HG03095 (cell line): ENCODE measurements around the gene IL12RB1.

Source experiments
- ATAC-seq: cut with Tn5 transposase; IDR thresholded peaks from one replicate; pipeline ENCODE4 v1.9.1; 2021; ENCODE audit warnings: moderate library complexity; ENCODE audit not compliant: unreplicated experiment

IL12RB1 gene

DNA sequence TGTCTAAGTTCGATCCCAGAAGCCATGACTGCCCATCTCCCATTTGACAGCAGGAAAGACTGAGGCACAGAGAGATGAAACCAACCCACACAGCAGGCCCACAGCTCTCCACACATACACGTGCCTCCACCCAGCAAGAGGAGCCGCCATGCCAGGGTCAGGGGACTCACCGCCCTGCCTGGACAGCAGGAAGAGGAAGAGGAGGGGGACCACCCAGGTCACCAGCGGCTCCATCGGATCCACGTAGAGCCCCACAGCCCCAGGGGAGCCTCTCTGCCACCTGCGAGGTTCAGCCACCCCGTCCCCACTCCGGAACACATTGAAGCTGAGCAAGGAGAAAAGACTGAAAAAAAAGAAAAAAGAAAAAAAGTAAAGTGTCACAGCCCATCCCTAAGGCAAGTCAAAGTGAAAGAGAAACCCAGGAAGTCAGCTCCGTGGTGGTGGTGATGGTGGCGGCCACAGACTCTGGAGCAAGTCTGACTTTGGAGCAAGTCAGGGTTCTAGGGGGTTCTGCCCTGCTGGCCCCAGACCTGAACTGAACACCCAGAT, at the start of gene IL12RB1:
IL12RB1 (minus strand) TSS at position 345 of the 549 bp plus-strand sequence; CDS start at position 234, 111 bp downstream.
- ATAC-seq, result no peak

DNA sequence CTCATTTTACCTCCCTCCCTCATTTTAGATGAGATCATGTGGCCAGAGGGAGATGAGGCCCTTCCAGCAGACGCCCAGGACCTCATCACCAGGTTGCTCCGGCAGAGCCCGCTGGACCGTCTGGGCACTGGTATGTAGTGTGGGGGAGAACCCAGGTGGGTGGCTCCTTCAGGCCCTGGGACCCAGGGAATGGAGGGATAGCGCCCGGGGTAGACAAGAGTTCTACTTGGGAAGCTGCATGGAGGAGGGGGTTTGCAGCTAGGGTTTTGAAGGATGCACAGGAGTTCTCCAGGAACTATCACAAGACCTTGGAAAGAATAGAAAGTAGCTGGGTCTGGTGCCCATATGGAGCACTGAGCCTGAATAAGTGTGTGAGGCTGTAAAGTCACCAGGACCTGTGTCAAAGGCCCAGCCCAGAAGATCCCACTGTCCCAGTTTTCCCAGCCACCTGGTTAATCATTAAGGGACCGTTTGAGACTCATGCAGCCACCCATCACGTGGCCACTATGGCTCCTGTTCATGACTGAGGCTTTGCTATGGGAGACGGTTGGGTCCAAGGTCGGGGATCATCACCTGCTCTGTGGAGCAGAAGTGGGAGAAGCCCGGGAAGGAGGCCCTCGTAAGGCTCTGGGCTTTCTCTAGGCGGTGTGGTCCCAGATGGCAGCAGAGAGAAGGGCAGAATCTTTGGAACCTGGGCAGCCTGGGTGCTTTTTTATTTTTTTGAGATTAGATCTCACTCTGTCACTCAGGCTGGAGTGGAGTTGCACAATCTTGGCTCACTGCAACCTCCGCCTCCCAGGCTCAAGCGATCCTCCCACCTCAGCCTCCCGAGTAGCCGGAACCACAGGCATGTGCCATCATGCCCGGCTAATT, 49.2 kb upstream of the IL12RB1 start:
- ATAC-seq, result no peak

DNA sequence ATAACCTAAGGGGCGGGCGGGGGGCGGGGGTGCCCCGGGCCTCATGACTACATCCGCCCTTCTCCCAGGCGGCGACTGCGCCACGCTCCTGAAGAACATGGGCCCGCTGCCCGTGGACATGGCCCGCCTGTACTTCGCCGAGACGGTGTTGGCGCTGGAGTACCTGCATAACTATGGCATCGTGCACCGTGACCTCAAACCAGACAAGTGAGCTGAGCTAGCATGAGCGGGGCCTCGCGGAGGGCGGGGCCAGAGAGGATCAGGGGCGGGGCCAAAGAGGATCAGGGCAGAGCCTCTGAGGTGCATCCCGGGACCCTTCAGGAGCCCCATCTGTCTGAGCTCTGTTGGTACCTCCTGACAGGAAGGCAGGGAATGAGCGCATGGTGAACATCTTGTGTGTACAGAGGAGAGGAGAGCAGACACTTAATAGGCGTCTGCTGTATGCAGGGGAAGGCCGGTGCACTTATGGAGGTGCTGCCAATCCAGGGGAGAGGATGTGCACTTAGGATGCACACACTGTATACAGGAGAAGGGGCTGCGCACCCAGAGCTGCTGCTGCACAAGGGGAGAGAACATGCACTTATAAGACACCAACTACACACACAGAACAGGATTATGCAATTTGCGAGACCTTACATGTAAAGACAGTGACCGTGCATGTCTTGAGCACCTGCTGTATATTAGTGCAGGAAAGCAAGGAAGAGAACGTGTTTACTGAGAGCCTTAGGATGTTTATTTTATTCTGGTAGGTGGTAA, 45.3 kb upstream of the IL12RB1 start:
- no peak for ATAC-seq

DNA sequence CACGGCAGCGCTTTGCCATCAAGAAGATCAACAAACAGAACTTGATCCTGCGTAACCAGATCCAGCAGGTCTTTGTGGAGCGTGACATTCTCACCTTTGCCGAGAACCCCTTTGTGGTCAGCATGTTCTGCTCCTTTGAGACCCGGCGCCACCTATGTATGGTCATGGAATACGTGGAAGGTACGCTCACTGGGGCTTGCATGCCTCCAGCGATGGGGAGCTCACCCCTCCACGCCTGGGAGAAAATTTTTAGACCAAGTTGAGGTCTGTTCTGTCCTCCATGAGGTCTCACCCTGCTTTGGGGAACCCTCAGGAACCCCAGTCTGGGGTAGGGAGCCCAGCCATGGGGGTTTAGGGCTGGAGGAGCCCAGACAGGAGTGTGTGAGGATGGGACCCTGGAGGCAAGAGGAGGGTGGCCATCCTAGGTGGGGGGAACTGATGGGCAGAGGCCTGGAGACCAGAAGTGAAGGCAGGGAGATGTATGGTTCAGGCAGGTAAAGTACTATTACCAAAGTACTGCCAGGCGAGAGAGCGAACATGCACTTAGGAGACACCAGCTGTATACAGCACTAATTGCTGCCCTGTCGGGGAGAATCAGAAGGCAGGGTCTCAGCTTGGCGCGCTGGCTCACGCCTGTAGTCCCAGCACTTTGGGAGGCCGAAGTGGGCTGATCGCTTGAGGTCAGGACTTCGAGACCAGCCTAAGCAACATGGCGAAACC, 43.9 kb upstream of the IL12RB1 start:
- ATAC-seq, result no peak

DNA sequence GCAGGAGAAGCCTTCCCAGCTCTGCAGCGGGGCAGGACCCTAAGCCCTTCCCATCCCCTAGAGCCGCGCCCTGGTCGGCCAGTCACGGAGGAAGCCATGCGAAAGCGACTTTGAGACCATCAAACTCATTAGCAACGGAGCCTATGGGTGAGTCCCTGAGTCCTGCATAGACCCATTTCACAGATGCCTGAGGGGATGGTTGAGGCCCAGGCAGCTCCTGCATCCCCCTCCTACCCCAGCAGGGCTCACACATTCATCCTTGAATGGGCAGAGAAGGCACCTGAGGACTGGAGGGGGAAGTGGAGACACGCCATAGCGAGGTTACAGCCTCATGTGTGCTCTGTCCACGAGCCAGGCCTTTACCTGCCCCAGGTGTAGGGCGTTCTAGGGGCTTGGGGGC, 42.1 kb upstream of the IL12RB1 start:
- no peak for ATAC-seq

DNA sequence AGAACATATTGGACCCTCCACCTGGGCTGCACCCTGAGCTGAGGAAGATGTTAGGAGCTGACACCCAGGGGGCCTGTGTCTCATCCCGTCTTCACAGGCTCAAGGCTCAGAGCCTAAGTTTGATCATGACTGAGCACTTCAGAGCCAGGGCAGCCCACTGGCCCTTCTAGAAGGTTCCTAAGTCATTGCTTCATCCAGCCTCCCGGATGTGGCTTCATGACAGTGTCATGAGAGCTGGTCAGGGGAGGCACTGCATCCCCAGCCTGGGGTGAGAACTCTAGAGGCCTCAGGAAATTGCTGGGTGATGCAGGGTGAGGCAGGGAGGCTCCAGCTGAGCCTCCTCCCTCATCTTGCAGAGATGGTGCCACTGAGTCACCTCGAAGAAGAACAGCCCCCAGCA, 41.3 kb upstream of the IL12RB1 start:
- ATAC-seq, result no peak

DNA sequence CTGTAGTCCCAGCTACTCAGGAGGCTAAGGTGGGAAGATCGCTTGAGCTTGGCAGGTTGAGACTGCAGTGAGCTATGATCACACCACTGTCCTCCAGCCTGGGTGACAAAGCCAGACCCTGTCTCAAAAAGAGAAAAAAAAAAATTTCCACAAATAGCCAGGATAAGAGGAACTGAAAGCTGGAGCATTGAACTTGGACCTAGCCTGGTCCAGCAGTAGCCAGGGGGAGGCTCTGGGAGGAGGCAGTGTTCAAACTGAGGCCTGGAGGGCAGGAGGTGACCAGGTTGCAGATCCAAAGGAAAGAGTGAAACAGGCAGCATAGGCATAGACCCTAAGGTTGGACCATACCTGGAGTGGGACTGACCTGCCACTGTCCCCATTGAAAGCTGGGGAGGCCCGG, 39.4 kb upstream of the IL12RB1 start:
- ATAC-seq, result no peak

DNA sequence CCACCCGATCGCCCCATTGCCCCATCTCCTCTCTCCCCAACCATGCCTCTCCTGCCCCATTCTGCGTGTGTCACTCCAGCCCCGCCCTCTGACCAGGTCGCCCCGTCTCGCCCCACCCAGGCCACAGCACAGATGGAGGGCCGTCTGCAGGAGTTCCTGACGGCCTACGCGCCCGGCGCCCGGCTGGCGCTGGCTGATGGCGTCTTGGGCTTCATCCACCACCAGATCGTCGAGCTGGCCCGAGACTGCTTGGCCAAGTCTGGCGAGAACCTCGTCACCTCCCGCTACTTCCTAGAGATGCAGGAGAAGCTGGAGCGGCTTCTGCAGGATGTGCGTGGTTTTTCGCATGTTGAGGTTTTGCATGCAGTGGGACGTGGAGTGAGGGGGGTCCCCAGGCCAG, 37.1 kb upstream of the IL12RB1 start:
- no peak for ATAC-seq

DNA sequence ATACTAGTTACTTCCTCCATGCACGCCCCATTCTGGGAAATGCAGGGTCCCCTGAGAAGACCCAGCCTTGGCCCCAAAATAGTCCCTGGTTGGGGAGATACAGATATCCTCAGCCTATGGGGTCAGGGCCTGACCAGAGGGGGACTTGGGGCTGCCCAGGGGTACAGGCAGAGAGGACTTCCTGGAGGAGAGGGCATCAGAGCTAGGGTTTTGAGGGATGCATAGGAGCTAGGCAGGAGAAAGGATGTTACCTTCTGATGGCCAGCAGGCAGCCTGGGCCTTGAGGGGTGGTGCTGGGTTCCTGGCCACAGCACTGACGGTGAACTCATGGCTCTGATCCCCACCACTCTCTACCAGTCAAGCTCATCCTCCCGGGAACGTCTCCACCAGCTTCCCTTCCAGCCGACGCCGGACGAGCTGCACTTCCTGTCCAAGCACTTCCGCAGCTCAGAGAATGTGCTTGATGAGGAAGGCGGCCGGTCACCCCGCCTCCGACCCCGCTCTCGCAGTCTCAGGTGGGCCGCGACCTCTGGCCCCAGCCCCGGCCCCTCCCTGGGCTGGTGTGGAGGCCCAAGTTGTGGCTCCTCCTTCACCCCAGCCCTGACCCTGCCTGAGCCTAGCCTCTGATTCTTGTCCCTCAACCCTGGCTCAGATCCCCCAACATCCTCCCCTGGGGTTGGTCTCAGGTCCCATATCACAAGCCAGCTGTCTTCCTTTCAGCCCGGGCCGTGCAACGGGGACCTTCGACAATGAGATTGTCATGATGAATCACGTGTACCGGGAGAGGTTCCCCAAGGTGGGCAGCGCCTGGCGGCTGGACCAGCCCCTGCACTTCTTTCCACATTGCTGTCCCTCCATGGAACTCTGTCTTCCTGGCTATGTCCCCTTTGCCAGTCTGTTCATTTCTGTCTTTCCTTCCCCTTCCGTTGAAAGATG, 36.4 kb upstream of the IL12RB1 start:
- ATAC-seq, result no peak

DNA sequence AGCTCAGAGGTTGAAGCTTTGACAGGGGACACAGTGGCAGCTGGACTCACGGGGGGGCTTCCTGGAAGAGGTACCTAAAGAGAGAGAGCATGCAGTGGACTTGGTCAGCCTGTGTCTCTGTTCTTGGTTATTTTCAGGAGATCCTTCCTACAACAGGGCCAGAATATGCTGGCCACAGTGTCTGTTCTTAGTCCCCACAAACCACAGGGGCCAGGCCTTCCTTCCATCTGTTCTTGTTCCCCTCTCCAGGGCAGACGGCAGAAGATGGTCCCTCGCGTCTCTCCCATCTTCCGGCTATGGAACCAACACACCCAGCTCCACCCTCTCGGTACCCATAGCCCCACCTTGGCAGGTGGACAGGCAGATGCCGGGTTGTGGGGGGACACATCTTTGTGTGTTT, 35.7 kb upstream of the IL12RB1 start:
- no peak for ATAC-seq

DNA sequence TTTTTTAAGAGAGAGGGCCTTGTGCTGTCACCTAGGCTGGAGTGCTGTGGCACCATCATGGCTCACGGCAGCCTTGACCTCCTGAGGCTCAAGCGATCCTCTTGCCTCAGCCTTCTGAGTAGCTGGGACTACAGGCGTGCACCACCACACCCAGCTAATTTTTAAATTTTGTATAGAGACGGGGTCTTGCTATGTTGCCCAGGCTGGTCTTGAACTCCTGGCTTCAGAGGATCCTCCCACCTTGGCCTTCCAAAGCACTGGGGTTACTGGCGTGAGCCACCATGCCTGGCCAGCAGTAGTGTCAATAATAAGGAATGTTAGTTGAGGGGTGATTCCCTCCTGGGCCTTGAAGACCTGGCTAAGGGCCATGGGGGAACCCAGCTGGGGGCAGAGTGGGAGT, 34.4 kb upstream of the IL12RB1 start:
- no peak for ATAC-seq

DNA sequence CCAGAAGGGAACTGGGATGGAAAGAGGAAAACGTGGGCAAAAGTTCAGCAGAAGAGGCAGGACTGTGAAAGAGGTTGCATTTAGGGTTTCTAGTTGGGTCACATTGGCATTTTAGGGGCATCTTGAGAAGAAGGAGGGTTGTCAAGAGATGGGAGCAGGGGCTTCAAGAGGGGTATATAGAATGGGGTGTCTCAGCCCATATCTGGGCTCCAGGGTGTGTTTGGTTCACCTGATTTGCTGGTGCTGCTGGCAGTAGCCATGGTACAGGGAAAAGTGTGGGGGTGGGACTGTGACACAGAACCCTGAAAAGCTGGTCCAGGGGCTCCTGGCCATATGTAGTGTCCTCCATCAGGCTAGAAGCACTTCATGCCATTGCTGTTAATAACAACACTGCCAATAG, 33.4 kb upstream of the IL12RB1 start:
- no peak for ATAC-seq

DNA sequence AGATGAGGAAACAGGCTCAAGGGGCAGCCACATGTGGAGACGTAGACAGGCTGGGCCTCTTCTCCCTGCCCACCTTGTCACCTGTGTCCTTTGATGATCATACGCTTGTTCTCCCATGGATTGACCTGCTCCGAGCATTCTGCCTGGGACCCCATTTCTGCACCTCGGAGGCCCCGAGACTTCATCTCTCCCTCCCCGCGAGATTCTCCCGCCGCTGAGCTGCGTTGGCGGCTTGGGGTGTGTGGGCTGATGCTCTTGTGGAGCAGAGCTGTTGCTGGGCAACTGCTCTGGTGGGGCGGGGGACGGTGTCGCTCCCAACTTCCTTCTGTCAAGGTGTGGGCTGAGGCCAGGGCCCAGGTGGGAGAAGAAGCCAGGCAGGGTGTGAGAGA, 33.0 kb upstream of the IL12RB1 start:
- no peak for ATAC-seq

DNA sequence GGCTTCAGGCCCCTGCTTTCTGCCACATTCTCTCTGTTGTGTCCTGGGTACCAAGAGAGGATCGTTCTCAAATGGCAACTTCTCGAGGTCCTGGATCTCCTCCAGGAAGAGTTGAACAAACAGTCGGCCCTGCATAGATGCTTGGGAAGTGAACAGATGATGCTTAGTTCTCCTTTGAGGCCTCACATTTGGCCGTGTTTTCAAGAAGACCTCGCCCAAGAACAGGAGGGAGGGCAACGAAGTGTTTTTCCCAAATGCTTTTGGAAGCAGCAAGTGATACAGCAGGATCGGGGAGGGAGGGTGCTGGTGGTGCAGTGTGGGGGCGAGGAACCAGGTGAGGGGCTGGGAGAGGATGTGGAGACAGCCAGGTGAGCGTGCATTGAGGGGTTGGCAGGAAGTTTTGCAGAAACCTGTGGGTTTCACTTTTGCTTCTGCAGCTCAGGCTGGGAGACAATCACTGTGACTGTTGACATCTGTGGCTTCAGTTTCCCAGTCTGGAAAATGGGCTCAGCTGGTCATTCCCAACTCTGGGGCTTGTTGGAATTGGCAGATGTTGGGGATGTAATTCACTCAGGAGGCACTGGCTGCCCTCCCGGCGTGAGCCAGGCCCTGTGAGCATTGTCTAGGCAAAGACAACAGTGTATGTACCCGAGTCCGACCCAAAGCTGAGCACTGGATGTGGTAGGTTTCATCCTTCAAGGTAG, 32.4 kb upstream of the IL12RB1 start:
- ATAC-seq, result no peak

DNA sequence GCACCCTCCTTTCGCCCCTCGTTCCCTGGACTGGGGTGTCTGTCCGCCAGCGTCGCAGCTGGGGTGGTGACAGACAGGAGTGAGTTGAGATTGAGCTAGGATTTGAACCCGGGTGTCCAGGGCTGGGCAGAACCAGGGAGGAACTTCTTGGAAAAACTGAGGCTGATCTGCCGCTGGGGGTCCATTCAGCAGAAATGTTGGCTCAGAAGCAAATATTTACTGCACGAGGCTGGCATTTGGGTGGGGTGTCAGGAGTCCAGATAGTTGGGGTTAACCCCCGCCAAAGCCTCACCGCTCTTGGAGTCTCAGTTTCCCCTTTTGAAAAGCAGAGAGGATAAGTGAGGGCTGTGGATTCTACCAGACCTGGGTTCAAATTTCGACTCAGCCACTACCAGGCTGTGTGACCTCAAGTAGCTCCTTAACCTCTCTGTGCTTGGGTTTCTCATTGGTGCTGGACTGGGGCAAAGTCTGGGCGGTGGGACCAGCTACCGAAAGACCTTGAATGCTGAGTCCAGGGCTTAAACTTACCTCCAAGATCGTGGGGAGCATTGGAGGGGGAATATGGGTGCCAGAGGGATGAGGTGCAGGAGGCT, 31.8 kb upstream of the IL12RB1 start:
- ATAC-seq, result no peak

DNA sequence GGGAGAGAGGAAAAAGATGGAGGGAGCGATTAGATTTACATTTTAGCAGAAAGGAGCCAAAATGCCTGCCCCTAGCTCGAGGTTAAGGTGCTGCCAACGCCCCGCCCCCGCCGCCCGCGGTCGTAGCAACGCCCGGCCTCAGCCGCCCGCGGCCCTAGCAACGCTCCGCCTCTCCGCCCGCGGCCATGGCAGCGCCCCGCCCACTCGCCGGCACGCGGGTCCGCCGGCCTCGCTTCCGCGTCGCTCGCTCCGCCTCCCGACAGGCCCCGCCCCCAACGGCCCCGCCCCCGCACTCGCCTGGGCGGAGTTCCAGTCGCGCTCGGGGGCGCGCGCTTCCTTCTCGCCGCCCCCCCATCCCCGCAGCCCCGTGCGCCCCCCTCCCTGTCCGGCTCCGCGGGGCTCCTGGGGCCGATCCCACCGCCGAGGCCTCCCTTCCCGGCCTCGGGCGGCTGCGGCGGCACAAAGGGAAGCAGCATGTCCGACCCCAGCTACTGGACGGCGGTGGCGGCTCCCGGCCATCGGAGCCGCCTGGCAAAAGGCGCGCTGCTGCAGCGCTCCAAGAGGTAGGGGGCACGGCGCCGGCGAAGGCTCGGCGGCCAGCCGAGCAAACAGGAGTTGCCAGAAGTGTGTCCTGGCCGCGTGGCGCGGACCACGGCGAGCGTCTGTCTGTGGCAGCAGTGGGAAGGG, 31.1 kb upstream of the IL12RB1 start:
- ATAC-seq, result peak; percentile 72

DNA sequence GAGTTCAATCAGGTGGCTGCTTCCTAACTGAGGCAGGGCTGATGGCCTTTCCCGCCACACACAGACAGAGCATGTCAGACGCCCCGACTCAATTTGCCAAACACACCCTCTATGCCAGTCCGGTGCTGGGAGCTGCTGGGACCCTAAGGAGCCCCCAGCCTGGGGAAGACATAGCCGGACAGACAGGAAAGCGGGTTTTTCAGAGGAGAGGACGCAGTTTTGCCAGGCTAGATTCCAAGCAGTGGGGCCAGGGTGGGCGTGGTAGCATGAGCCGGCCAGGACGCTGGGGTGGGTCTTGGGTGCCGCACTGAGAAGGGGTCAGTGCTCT, 30.6 kb upstream of the IL12RB1 start:
- no peak for ATAC-seq

DNA sequence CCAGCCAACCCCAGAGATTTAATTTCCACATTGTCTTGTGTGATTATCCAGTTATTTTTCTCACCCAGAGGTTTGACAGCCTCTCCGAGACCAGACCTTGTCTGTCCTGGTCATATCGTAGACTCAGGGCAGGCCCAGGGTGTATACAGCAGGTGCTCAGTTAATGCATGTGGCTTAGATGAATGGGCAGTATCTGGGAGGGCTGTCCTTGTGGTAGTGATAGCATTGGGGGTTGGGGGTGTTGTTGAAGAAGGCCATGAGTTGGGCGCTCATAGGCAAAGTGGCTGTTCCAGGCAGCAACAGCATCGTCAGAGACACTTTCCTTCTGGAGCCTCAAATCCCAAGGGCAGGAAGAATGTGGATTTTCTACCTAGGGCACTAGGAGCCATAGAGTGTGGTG, 27.7 kb upstream of the IL12RB1 start:
- no peak for ATAC-seq

DNA sequence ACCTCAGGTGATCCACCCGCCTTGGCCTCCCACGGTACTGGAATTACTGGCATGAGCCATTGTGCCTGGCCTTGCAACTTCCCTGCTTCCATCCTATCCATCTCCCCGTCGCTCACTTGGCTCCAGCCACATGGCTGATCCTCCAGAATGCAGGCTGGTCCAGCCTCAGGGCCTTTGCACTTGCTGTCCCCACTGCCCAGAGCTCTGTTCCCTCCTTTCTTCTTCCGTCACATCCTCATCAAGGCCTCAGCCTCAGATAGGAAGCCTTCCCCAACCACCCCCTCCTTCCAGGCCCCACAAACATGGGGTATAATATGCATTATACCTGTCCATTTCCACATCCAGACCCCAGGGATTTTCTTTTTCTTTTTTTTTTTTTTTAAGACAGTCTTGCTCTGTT, 27.1 kb upstream of the IL12RB1 start:
- no peak for ATAC-seq
